Body of pancreas (tissue), 4 donors: ENCODE measurements around the gene HNRNPUL2. TPM values are rescaled to one million over a fixed set of nuclear protein-coding genes. Genes with fewer than 3 reads are reported as not detected.
"Not testable (repeated sequence)": the region's sequence is repeated elsewhere in the genome, so short reads cannot be mapped to it uniquely, and the experiment has no call there.

Experiments used
- ATAC-seq: fragments of 150-250 bp; one replicate; pipeline ENCODE4 v1.9.1; 2016
- DNase-seq, 4 donors: peaks; one replicate each; pipeline ENCODE4 v3.0.0-alpha.2; 2019
- H3K27ac ChIP-seq, 4 donors: fragments of 200-600 bp; sonication (generic); 1 replicate in 3 of 4; 2 replicates in 1 of 4; pipeline versions ENCODE4 v1.5.1 to v1.6.1; 2016 to 2019; ENCODE audit warnings: mild to moderate bottlenecking in 1 of 4, mixed read lengths in 1 of 4, moderate library complexity in 1 of 4
- H3K27me3 ChIP-seq, 2 donors: fragments of 200-600 bp; sonication (generic); one replicate each; pipeline ENCODE4 v1.6.0; 2016; ENCODE audit warnings: mild to moderate bottlenecking in 1 of 2
- H3K36me3 ChIP-seq, 2 donors: fragments of 200-600 bp; sonication (generic); replicated peaks in 1 of 2; 2 replicates each; pipeline ENCODE4 v1.5.1; 2016; ENCODE audit warnings: low read depth in 2 of 2; ENCODE audit not compliant: insufficient read depth in 1 of 2
- H3K4me1 ChIP-seq: fragments of 200-600 bp; sonication (generic); one replicate; pipeline ENCODE4 v1.6.0; 2016
- H3K4me3 ChIP-seq, 2 donors: fragments of 200-600 bp; sonication (generic); 1 replicate in 1 of 2; 2 replicates in 1 of 2; pipeline ENCODE4 v1.5.1; 2016 to 2019
- H3K9me3 ChIP-seq, 3 donors: fragments of 200-600 bp; sonication (generic); 1 replicate in 2 of 3; 2 replicates in 1 of 3; pipeline ENCODE4 v1.5.1; 2016
- POLR2A ChIP-seq, 3 donors: fragments of 450-650 bp; IDR thresholded peaks; one replicate each; pipeline ENCODE4 v1.6.1; 2016; ENCODE audit warnings: antibody characterized with exemption in 3 of 3, mild to moderate bottlenecking in 2 of 3
- WGBS, 2 donors: methylation state at CpG; one replicate each; pipeline ENCODE4 v1.1.5; 2017; 5-methylcytosine and 5-hydroxymethylcytosine counted together
- intact Hi-C: fragments of 100-400 bp; cut with DNase I; formaldehyde crosslinking; loops from one replicate; pipeline ENCODE4 v1.15.1; 2023
- total RNA-seq, 2 donors: library from RNA; depleted of rRNA; stranded (reverse); fragments of >200 nt; gene quantifications; one replicate each; pipeline ENCODE4 v1.1.0, GENCODE V29; 2016
- TF ChIP-seq, protein P1 (sequence below), 7 experiments: fragments of 450-650 bp in 4 of 7; fragments of 200-600 bp in 3 of 7; sonication (generic) in 3 of 7; IDR thresholded peaks; one replicate each; pipeline ENCODE4 v1.5.1; 2016 to 2019; ENCODE audit warnings: antibody characterized with exemption in 7 of 7

HNRNPUL2 gene
- total RNA-seq, 2 donors from 2014 or later = 19.1 to 20.5 TPM

DNA sequence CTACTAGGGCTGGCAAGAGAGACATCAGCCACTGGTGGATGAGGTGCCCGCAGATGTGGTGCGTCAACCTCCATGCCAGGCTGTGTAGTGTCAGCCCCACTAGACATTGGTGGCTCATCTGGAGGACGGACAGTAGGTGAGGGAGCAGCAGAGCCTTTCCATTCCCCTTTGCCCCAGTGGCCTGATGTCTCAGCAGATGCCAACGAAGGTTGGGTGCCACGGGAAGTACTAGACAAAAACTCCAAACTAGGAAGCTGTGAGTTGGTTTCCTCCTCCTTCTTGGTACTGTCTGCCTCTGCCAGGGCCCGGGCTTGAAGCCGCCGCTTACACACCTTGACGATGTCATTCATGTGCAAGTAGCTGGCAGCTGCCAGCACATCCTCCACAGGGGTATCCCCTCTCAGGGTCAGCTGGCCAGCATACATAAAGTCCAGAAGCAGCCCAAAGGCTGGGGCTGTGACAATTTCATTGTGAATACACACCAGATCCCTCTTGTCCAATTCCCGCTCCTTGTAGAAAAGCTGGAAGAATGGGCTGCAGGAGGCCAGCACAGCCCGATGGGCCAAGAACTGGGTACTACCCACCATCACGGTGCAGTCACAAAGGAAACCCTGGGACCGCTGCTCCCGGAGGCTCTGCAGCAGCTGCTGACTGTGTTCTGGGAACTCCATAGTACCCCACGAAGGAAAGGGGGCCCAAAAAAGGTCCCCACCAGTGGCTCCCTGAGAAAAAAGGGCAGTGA is 25.9 kb upstream of the HNRNPUL2 start:
- peak overlapping the region; percentile 11 to 57 for H3K4me3 ChIP-seq
- H3K9me3 ChIP-seq = no peaks in the 10 kb centered on the region
- TF ChIP-seq, protein P1, sequence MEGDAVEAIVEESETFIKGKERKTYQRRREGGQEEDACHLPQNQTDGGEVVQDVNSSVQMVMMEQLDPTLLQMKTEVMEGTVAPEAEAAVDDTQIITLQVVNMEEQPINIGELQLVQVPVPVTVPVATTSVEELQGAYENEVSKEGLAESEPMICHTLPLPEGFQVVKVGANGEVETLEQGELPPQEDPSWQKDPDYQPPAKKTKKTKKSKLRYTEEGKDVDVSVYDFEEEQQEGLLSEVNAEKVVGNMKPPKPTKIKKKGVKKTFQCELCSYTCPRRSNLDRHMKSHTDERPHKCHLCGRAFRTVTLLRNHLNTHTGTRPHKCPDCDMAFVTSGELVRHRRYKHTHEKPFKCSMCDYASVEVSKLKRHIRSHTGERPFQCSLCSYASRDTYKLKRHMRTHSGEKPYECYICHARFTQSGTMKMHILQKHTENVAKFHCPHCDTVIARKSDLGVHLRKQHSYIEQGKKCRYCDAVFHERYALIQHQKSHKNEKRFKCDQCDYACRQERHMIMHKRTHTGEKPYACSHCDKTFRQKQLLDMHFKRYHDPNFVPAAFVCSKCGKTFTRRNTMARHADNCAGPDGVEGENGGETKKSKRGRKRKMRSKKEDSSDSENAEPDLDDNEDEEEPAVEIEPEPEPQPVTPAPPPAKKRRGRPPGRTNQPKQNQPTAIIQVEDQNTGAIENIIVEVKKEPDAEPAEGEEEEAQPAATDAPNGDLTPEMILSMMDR (IDR thresholded peaks at IDR 0.05) = no peak
- peak; percentile 3 for ATAC-seq
- DNase-seq = peak in 1 of 4 donors; percentile 19
- 40 to 71% methylated on average over 8 to 15 of the region's 15 CpGs for WGBS, 2 donors
- H3K36me3 ChIP-seq = no peaks in the 10 kb centered on the region
- H3K4me1 ChIP-seq = peaks cover 44% of the 10 kb centered on the region
- H3K27ac ChIP-seq = peak overlapping the region; percentile 82 to 98 (median 92)
- intact Hi-C loops = no loop called here
- no peaks in the 10 kb centered on the region for H3K27me3 ChIP-seq

DNA sequence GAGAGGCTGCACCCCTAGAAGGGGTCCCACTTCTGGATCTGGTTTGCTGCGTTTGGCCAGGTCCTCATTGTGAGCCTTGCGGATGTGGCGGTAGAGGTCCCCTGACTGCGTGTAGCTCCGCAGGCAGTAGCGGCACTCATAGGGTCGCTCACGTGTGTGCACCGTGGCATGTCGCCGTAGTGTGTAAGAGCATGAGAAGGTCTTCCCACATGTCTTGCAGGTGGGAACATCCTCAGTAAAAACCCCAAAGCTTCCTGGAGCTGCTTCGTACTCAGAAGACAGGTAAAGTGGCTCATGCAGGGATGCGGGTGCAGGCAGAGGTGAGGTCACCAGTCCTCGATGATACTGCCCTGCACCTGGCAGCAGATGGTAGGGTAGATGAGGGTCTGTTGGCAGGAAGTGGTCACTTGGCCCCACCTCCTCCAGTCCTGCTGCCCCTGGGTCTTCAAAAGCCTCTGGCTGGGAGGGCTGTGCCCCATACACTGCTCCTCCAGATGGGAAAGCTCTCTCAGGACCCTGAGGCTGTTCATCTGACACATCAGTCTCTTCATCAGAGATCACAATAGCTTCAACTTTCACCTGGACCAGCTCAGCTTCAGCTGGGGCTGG is 25.0 kb upstream of the HNRNPUL2 start:
- H3K36me3 ChIP-seq = no peaks in the 10 kb centered on the region
- TF ChIP-seq, protein P1 (IDR thresholded peaks at IDR 0.05) = no peak
- no peak for TF ChIP-seq POLR2A (IDR thresholded peaks at IDR 0.05)
- peak overlapping the region in 1 of 4 donors; percentile 82 for H3K27ac ChIP-seq
- intact Hi-C loops = no loop called here
- DNase-seq = no peak
- ATAC-seq = no peak
- H3K4me3 ChIP-seq = no peak overlapping the region
- H3K27me3 ChIP-seq = no peaks in the 10 kb centered on the region
- 92 to 93% methylated on average over 5 to 14 of the region's 14 CpGs for WGBS, 2 donors
- H3K9me3 ChIP-seq = no peaks in the 10 kb centered on the region
- peaks cover 47% of the 10 kb centered on the region for H3K4me1 ChIP-seq

DNA sequence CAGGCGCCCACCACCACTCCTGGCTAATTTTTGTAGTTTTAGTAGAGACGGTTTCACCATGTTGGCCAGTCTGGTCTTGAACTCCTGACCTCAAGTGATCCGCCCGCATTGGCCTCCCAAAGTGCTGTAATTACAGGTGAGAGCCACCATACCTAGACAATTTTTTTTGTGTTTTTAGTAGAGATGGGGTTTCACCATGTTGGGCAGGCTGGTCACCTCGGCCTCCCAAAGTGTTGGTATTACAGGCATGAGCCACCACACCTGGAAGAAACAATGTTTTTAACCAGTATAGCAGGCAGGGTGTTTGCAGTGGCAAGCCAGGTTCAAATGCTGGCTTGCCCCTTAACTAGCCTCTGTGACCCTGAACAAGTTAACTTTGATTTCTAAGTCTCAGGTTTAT is 22.7 kb upstream of the HNRNPUL2 start:
- Histone ChIP-seq H3K4me1 (peaks cover 47% of the 10 kb centered on the region), H3K27ac (peak overlapping the region in 2 of 4 donors; percentile 23 to 39)
- ATAC-seq, DNase-seq, intact Hi-C loops, H3K27me3 ChIP-seq, H3K9me3 ChIP-seq, H3K4me3 ChIP-seq, H3K36me3 ChIP-seq: not testable (repeated sequence)
- 97 to 100% methylated on average over 5 of the region's 5 CpGs for WGBS, 2 donors

DNA sequence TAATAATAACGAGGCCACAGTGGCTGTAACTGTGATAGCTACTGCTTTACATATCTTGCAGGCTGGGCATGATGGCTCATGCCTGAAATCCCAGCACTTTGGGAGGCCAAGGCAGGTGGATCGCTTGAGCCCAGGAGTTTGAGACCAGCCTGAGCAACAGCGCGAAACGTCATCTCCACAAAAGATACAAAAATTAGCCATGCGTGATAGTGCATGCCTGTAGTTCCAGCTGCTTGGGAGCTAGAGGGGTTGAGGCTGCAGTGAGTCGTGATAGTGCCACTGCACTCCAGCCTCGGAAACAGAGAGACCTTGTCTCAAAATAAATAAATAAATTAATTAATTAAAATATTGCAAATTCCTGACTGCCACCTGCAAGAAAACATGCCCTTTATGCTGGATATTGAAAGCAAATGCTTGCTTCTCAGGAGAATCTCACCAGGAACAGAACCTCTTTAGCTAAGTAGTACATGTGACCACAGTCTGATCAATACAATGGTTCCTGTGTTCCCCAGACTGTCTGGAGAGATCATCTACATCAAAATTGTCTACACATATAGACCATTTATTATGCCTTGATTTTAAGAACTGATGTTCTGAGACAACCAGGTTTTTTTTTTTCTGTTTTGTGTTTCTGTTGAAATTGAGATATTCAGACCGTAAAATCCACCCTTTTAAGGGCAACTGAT is 20.4 kb upstream of the HNRNPUL2 start:
- Histone ChIP-seq H3K4me3 (no peak overlapping the region), H3K36me3 (no peaks in the 10 kb centered on the region), H3K27me3 (no peaks in the 10 kb centered on the region), H3K9me3 (no peaks in the 10 kb centered on the region), H3K27ac (peak overlapping the region in 1 of 4 donors; percentile 12), H3K4me1 (peaks cover 32% of the 10 kb centered on the region)
- intact Hi-C loops = no loop called here
- no peak for TF ChIP-seq POLR2A (IDR thresholded peaks at IDR 0.05)
- TF ChIP-seq, protein P1 (IDR thresholded peaks at IDR 0.05) = no peak
- WGBS, 2 donors = 49 to 63% methylated on average over 9 of the region's 9 CpGs
- ATAC-seq (no peak), DNase-seq (no peak)

DNA sequence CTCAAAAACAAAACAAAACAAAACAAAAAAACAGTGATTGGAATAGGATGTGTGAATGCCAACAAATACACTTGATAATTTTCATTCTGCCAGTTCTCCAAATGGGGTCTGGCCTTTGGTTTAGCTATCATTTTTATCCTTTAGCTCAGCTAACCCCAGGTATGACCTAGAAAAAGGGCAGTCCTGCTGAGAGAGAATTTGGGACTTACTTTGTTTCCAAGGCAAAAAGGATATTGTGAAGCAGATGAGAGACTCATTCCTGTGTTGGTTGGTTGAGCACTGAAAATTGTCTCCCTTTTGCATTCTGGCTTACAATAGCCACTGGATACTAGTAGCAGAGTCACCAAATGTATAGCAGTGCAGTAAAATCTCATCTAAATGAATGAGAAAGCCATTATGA is 9.9 kb upstream of the HNRNPUL2 start:
- Histone ChIP-seq H3K27ac (no peak overlapping the region), H3K36me3 (peaks cover 5 to 22% of the 10 kb centered on the region in 2 donors), H3K4me1 (no peaks in the 10 kb centered on the region), H3K27me3 (no peaks in the 10 kb centered on the region), H3K9me3 (no peaks in the 10 kb centered on the region), H3K4me3 (no peak overlapping the region)
- ATAC-seq (no peak), DNase-seq (no peak)
- intact Hi-C loops = no loop called here
- TF ChIP-seq POLR2A (IDR thresholded peaks at IDR 0.05) = no peak
- TF ChIP-seq, protein P1 (IDR thresholded peaks at IDR 0.05) = no peak
